Dermis microvascular lymphatic vessel endothelial cell (primary cell): ENCODE measurements around the gene SYNPO2L. TPM values are rescaled to one million over a fixed set of nuclear protein-coding genes. Genes with fewer than 3 reads are reported as not detected.
"Not testable (repeated sequence)": the region's sequence is repeated elsewhere in the genome, so short reads cannot be mapped to it uniquely, and the experiment has no call there.

Experiments used
- DNase-seq, 2 donors: peaks; one replicate each; pipeline versions ENCODE4 v3.0.0 to v3.0.0-alpha.2; 2010; ENCODE audit warnings: low read depth in 2 of 2
- total RNA-seq: library from RNA; depleted of rRNA; stranded (reverse); fragments of >200 nt; gene quantifications from 2 replicates; pipeline ENCODE4 v1.2.1, GENCODE V29; 2014

SYNPO2L gene, protein sequence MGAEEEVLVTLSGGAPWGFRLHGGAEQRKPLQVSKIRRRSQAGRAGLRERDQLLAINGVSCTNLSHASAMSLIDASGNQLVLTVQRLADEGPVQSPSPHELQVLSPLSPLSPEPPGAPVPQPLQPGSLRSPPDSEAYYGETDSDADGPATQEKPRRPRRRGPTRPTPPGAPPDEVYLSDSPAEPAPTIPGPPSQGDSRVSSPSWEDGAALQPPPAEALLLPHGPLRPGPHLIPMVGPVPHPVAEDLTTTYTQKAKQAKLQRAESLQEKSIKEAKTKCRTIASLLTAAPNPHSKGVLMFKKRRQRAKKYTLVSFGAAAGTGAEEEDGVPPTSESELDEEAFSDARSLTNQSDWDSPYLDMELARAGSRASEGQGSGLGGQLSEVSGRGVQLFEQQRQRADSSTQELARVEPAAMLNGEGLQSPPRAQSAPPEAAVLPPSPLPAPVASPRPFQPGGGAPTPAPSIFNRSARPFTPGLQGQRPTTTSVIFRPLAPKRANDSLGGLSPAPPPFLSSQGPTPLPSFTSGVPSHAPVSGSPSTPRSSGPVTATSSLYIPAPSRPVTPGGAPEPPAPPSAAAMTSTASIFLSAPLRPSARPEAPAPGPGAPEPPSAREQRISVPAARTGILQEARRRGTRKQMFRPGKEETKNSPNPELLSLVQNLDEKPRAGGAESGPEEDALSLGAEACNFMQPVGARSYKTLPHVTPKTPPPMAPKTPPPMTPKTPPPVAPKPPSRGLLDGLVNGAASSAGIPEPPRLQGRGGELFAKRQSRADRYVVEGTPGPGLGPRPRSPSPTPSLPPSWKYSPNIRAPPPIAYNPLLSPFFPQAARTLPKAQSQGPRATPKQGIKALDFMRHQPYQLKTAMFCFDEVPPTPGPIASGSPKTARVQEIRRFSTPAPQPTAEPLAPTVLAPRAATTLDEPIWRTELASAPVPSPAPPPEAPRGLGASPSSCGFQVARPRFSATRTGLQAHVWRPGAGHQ
- total RNA-seq: not detected in 2 replicates

DNA sequence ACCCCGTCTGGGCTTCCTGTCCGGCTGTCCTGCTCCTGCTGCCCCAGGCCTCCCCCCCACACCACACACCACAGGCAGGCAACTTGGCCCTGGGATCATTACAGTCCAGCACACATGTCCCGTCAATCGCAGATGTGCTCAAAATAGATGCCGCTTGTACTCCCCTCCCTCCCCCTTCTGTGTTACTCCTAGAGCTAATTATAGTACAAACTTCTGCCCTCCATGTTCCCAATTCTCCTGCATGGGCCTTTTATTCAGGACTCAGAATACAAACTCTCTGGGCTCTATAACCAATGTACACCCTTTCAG is at the start of gene SYNPO2L:
TSS of gene SYNPO2L (minus strand) at position 40 of the 309 bp plus-strand sequence. CDS start 107 bp downstream, outside the sequence.
- DNase-seq: no peak

DNA sequence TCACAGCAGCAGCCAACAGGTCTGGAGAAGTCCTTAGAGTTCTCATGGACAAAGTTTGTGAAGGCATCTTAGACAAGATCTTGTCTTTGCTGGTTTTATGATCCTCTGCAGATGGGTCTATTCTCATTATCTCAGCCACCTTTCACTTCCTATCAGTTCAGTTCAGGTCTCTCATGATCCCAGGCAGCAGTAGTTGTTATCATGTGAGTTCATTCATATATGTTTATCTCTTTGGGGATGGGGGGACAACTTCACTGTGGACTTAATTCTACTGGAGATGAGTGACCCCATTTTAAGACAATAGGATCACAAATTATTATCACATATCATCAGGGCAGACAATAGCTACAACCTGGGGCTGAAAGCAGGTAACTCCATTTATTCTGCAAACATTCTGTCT is 48.1 kb upstream of the SYNPO2L start:
- DNase-seq: not testable (repeated sequence)

DNA sequence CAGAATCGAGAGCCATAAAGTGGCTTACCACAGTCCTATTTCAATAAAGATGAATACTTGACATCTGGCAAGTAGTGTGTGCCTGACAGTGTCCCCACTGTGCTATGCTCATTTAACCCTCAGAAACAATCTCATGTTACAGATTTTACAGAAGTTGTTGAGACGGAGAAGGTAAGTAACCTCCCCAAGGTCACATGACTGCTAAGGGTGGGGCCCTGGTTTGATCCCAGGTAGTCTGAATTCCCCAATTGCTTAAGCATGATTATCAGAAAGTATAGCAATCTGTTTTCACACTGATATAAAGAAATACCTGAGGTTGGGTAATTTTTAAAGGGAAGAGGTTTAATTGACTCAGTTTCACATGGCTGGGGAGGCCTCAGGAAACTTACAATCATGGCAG is 43.0 kb upstream of the SYNPO2L start:
- DNase-seq: not testable (repeated sequence)

DNA sequence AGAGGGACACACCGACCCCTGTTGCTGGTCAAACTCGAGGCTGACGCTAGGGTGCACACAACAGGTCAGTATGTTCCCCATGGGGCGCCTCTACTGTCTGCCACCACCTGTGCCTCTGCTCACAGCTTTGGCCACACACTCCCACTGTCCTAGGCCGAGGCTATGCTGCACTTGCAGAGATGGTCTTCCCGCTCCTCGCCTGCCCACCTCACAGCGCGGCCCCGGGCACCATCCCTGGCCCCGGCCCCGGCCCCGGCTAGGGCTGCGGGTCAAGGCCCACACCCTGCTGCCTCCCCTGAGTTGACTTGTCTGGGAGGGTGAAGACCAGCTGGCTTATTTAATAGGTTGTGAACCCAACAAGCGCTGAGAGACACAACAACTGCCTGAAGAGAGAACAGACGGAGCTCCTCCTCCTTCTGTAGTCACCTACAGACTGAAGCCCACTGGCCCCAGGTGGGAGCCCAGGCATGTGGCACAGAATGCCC is 41.9 kb upstream of the SYNPO2L start, which contains the start of gene AGAP5:
TSS of gene AGAP5 (minus strand) at position 435 of the 485 bp plus-strand sequence. CDS start at position 81, 354 bp downstream.
- DNase-seq: not testable (repeated sequence)

DNA sequence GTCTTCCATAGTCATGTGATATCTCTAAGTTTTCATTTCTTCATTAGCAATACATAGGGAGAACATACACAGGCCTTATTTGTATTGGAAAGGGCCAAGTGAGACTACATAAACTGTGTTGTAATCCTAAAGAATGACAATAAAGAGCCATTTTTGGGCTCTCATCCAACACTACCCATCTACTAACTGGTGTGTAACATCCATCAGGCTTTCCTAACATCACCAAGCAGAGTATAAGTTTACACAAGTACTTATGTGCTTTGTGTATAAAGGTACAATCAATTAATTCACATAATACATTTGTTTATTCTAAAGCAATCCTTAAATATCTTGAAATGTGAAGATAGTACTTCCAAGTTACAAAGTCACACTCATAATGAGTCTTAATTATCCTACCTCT is 39.5 kb upstream of the SYNPO2L start:
- DNase-seq: not testable (repeated sequence)

DNA sequence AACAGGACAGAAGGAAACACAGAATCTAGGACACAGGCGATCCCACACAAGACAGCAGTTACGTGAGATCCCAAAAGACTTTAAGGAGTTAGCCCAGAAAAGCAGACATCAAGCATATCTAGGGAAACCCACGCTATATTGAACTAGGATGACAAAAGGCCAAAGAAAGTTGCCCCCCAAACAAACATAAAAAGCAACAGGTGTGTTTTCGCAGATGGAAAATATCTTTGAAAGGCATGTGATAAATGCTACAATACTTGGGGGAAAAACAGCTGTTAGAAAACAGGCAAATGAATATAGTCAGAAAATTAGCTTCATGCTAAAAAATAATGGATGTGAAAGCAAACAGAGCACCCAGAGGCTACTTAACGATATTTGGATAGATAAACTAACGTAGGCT is 34.9 kb upstream of the SYNPO2L start:
- not testable (repeated sequence) for DNase-seq

DNA sequence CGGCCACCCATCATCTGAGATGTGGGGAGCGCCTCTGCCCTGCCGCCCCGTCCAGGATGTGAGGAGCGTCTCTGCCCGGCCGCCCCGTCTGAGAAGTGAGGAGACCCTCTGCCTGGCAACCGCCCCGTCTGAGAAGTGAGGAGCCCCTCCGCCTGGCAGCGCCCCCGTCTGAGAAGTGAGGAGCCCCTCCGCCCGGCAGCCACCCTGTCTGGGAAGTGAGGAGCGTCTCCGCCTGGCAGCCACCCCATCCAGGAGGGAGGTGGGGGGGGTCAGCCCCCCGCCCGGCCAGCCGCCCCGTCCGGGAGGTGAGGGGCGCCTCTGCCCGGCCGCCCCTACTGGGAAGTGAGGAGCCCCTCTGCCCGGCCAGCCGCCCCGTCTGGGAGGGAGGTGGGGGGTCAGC is 33.8 kb upstream of the SYNPO2L start:
- not testable (repeated sequence) for DNase-seq

DNA sequence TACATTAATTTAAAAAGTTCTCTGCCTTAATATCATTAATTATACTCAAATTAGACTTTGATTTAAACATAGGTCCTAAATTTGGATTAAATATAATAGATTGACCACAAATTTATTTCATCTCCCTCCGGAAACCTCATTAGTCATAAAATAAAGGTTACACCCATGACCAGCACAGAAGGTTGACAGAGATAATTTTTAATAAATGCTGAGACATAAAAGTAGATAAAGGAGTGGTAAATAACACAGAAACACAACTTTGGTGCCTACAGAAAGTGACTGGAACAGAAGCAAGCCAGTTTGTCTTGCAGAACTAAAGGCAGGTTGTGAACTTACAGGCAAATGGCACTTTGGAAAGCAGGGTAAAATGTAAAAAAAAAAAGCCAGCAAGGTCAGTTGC is 31.8 kb upstream of the SYNPO2L start:
- DNase-seq: not testable (repeated sequence)

DNA sequence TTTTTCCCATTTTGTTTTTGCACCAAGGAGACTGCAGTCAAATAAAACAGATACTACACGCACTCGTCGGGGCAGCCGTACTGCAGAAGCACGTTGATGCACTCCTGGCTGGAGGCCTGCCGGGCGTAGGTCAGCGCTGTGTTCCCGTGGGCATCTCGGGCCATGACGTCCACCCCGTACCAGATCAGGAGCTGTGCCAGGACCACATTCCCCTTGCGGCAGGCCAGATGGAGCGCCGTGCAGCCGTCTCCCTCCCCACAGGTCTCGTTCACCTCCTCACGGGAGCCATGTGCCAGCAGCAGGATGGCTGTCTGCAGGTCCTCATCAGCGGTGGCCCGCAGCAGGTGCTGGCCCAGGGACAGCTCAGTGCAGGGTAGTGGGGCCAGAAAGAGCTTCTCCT is 18.7 kb upstream of the SYNPO2L start:
- DNase-seq: not testable (repeated sequence)

DNA sequence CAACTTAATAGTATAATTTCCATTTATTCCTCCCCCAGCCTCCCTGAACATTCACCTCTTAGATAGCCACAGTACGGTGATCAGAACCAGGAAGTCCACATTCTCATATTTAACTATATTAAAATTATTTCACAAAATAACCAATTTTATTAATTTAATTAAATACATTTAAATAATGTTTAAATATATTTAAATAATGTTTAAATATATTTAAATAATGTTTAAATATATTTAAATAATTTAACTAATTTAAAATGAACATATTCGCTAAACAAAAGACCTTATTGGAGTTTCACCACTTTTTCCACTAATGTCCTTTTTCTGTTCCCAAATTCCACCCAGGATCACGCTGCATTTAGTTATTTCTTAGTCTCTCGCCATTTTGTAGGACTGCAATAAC is 12.5 kb upstream of the SYNPO2L start:
- DNase-seq: not testable (repeated sequence)

DNA sequence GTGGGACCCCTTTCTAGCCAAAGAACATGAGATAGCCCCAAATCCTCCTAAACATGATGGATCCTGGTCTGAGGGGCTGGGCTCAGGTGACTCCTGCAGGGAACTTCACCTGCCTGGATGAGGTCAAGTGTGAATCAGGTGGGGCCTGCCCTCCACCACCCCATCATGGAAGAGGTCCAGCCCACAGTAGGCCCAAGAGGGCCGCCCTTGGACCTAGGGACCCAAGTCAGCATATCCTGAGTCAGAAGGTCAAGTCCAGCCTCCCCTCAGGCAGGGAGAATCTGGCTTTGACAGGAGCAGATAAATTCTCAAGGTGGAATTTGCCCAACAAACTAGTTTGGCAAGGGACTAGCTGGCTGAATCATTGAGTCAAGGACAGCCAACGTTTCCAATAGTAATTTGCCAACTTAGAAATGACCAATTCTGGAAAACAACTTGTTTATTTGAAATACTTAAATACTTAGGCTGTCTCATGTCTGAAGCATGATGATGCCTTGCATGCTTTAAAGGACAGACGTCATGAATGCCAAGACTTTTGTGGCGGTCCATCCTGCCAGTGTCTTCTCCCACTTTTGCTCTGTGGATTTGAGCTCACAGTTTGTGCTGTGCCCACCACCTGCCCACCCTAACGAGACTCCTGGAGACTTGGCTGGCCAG is 10.5 kb upstream of the SYNPO2L start:
- not testable (repeated sequence) for DNase-seq

DNA sequence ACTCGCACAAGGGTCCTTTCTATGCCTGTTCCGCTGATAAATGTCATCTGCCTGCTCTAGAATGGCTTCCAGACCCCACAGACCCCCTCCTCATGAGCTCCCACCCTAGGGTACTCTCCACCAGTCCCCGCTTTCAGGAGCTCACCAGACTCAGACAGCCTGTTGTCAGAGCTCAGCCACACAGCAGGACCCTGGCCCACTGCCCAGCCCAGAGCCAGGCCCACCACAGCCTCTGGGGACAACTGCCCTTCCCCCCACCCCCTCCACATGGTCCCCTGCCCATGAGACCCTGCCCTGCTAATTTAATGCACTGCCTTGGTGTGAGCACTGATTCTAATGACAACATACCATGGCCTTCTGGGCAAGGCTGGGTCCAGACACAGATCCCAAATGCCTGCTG is 9.8 kb upstream of the SYNPO2L start:
- not testable (repeated sequence) for DNase-seq

DNA sequence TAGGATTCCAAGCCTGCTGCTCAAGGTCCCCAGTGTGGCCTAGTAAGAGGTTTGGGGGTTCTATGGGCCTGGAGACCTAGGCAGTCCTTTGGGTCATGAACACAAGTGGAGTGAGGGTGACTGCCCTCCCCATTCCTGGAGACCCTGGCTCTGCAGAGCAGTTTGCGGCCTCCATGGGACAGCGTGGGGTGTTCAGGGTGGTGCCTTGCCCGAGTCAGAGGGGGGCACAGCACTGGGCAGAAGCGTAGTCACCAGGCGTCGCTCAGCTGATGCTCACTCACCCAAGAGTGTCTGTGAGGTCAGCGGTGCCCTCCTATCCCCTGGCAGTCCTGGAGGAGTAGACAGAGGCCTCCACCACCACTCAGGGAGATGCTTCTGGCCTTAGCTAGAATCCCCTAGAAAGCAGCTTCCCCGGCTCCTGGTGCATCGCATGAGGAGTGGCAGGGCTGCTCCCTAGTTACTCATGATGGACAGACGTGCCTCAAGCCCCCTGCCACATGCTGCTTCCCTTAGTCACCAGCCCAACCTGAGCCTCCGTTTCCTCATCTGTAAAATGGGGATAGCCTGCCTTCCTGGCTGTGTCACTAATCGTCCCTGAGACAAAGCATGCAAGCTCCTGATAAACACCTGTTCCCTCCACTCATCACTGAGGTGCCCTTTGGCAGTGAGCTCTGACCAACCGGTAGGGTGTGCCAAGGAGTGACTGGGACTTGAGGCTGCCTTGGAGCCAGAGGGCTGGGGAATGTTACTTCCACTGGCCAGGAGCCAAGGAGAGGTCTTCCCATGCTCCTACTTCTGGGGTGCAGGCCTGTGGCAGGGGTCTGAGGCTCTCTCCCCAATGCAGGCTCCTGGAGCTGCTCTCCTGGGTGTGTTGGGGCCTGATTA is 8.6 kb upstream of the SYNPO2L start:
- DNase-seq: not testable (repeated sequence)

DNA sequence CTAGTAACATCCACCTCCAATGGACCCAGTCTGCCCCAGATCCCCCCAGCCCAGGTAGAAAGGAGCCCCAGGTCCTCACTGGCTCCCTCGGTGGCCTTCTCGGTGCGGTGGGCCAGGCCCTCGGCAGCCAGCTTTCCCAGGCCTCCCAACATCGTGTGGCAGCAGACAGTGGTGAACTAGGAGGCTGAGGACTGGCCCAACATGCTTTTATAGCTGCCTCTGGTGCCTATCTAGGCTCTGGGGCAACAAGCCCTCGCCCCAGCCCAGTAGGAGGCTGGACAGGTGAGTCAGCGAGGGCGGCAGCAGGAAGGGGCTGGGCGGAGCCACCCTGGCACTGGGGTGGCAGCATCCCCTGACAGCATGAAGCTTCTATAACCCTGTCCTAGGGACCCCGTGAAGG is 7.8 kb upstream of the SYNPO2L start:
- DNase-seq: not testable (repeated sequence)

DNA sequence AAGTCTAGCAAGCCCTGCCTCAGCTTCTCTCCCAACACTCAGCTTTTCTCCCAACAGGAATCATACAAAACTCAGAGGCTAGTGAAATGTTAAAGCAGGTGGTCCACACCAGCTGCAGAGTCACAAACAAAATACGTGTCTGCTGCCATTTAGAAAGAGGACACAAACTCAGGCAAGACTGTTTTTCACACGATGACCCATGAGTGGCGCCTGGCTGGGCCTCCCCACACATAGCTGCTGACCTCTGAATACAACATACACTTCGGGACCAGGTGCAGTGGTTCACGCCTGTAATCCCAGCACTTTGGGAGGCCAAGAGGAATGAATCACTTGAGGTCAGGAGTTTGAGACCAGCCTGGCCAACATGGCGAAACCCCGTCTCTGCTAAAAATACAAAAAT is 6.9 kb upstream of the SYNPO2L start:
- not testable (repeated sequence) for DNase-seq

DNA sequence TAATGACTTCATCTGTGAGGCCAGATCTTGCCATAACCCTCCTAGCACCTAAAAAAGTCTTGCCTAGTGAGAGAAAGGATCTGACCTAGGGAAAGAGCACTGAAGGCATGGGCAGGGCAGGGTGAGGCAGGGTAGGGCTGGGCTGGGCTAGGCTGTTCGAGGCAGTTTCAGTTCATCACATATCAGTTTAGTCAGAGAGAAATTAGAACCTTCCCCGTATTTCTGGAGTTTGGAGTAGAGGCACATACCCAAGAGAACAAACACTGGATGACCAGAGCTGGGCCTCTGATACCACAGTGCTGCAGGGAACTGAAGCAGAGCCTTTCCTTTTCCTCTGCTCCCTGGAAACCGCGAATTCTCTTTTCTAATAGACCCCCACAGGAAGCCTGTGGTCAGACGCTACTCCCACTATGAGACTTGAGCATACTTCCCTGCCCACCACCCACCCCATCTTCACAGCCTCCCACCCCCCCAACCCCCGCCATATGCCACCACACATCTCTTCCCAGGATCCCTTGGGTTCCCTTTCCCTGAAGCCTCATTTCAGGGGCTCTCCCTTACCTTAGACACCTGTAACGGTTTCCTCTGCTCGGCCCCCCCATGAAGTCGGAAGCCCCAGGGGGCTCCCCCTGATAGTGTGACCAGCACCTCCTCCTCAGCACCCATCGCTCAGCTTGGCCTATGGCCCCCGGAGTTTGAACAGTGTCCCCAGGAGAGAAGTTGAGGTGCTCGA is 406 bp downstream of the SYNPO2L start:
- DNase-seq: no peak

DNA sequence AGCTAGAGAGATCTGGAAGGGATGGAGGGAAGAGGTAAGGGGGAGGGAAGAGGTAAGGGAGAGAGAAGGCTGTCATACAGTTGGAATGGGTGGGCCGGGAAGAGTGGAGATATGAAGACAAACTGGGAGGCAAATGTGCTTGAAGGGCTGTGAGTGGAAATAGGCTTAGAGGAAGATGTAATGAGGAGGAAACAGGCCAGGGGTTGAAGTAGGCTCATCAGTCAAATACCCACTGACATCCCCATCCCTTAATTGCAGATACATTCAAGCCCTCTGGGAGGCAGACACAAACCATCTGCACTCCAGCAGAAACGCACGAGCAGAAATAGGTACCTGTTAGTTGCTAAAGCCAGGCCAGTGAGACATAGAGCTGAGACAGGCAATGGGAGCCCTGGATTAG is 2.1 kb downstream of the SYNPO2L start:
- DNase-seq: peak; percentile 3 to 18

DNA sequence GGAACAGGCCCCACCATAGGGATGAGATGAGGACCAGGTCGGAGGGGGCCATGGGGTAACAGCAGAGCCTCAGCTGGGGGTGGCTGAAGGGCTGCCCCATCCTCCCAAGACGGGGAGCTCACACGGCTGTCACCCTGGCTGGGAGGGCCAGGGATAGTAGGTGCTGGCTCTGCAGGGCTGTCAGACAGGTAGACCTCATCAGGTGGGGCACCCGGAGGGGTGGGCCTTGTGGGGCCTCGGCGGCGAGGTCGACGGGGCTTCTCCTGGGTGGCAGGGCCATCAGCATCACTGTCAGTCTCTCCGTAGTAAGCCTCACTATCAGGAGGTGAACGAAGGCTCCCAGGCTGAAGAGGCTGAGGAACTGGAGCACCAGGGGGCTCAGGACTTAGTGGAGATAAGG is 2.6 kb downstream of the SYNPO2L start:
- no peak for DNase-seq

DNA sequence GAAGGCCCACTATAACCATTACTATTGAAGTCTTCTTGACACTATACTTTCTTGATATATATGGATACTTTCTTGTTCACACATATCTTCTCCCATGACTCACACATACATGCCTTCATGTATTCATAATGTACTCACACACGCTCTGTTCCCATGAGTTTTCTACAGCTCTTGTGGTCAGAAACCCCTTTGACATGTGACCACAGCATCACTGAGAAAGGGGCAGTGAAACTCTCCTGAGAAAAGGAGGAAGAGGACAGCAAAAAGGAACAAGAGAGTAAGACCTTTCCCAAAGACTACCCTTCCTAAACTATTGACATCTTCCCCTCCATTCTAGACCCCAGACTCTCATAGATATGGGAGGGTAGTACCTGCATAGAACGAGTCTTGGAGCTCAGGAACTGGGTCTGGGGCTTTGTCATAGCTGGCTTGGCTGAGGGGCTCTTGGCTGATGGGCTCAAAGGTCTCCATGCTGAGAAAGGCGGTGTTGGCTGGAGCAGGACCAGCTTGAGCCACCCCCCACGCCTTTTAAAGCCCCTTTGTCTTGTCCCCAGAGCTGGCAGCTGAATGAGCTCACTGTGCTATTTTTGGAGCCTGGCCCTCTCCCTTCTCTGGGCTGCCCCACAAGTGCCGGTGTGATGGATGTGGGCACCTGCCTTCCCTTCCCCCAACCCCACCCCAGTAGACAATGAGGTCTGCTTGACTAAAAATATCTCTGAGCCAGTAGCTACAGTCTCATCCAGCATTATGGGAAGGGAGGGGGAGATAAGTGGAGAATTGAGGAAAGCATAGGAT is 5.1 kb downstream of the SYNPO2L start:
- no peak for DNase-seq
